Karpas-422 (cell line): ENCODE results near the gene INTS6. TPM values are rescaled to one million over a fixed set of nuclear protein-coding genes. Genes with fewer than 3 reads are reported as not detected.

ENCODE experiments used
- DNase-seq: peaks from one replicate; pipeline ENCODE4 v3.0.0-alpha.2; 2015
- H2AFZ ChIP-seq: fragments of 200-600 bp; sonication (generic); 2 replicates; pipeline ENCODE4 v1.6.1; 2014; ENCODE audit warnings: antibody characterized with exemption, low read length, mixed read lengths
- H3K27ac ChIP-seq: fragments of 200-600 bp; sonication (generic); 2 replicates; pipeline ENCODE4 v1.5.1; 2014; ENCODE audit warnings: mild to moderate bottlenecking, low read length, moderate library complexity
- H3K27me3 ChIP-seq: fragments of 200-600 bp; sonication (generic); 2 replicates; pipeline ENCODE4 v1.6.1; 2014; ENCODE audit warnings: low read length, mixed read lengths
- H3K36me3 ChIP-seq: fragments of 200-600 bp; sonication (generic); 2 replicates; pipeline ENCODE4 v1.6.1; 2014; ENCODE audit warnings: low read length, mixed read lengths; ENCODE audit not compliant: insufficient read depth
- H3K4me1 ChIP-seq: fragments of 200-600 bp; sonication (generic); 2 replicates; pipeline ENCODE4 v1.6.1; 2014; ENCODE audit warnings: mild to moderate bottlenecking, low read length, mixed read lengths
- H3K4me2 ChIP-seq: fragments of 200-600 bp; sonication (generic); 2 replicates; pipeline ENCODE4 v1.6.1; 2014; ENCODE audit warnings: low read length, low read depth, mild to moderate bottlenecking; ENCODE audit not compliant: poor library complexity, severe bottlenecking
- H3K4me3 ChIP-seq: fragments of 200-600 bp; sonication (generic); 2 replicates; pipeline ENCODE4 v1.5.1; 2014; ENCODE audit warnings: mild to moderate bottlenecking, antibody characterized with exemption, low read length, mixed read lengths
- H3K79me2 ChIP-seq: fragments of 200-600 bp; sonication (generic); 2 replicates; pipeline ENCODE4 v1.6.1; 2014; ENCODE audit warnings: mild to moderate bottlenecking, low read length, mixed read lengths
- H3K9ac ChIP-seq: fragments of 200-600 bp; sonication (generic); 2 replicates; pipeline ENCODE4 v1.6.0; 2014; ENCODE audit warnings: low read length
- H3K9me2 ChIP-seq: fragments of 200-600 bp; sonication (generic), shearing (Covaris generic); replicated peaks from 2 replicates; pipeline ENCODE4 v1.6.0; 2014; ENCODE audit warnings: mild to moderate bottlenecking, low read length, moderate library complexity; ENCODE audit not compliant: insufficient read depth
- H3K9me3 ChIP-seq: fragments of 300-700, 200-600 bp; sonication (generic); 2 replicates; pipeline ENCODE4 v1.6.1; 2014; ENCODE audit warnings: low read length, mixed read lengths
- H4K20me1 ChIP-seq: fragments of 200-600 bp; sonication (generic); 2 replicates; pipeline ENCODE4 v1.6.1; 2014; ENCODE audit warnings: mild to moderate bottlenecking, antibody characterized with exemption, low read length, low read depth; ENCODE audit not compliant: insufficient read depth
- total RNA-seq: library from RNA; depleted of rRNA; stranded (reverse); fragments of >200 nt; shearing (Covaris generic); gene quantifications from 2 replicates; pipeline ENCODE4 v1.2.3, GENCODE V29; 2014; ENCODE audit warnings: low replicate concordance

Gene INTS6
- total RNA-seq, 1 experiment from 2014 or later: 86.2 TPM

DNA sequence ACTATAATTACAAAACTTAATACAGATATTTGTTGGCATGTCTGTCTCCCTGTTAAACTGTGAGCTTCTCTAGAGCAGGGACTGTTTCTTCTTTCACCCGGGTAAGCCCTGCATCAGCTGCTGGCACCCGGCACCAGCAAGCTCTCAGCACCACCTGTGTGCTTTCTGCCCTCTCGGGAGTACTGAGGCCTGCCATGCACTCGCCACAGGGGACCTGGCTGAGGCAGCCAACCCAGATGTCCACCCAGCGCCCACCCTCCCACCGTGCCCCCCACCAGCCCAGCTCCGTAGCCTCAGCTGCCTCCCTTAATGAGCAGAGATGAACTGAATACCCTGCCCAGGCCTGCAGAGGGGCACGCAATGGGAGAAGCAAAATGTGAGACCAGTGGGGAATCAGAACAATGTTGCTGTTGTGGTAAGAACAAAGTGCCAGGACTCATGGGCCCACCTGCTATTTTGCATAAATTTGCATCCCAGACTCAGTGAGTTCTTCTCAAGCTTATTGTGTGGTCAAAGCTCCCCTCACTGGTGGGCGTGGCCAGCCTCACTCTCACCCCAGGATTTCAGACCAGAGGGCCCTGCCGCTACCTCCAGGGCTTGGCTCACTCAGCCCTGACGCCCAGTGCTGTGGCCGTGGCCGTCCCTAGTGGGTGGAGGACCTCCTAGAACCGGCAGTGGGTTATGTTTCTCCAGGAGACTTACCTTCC, 128.0 kb downstream of the INTS6 start:
- Histone ChIP-seq H3K36me3 (no peaks in the 10 kb centered on the region), H3K9me3 (no peaks in the 10 kb centered on the region), H3K4me1 (peaks cover 58% of the 10 kb centered on the region), H3K9me2 (no peaks in the 10 kb centered on the region), H3K4me3 (peak overlapping the region; percentile 55), H3K27me3 (no peaks in the 10 kb centered on the region), H3K4me2 (peak overlapping the region; percentile 77), H3K9ac (peak overlapping the region; percentile 70), H3K79me2 (no peaks in the 10 kb centered on the region), H4K20me1 (no peaks in the 10 kb centered on the region), H3K27ac (peak overlapping the region; percentile 96), H2AFZ (no peak overlapping the region; the same call in 1 of the 2 replicates)
- peak; percentile 83 for DNase-seq

DNA sequence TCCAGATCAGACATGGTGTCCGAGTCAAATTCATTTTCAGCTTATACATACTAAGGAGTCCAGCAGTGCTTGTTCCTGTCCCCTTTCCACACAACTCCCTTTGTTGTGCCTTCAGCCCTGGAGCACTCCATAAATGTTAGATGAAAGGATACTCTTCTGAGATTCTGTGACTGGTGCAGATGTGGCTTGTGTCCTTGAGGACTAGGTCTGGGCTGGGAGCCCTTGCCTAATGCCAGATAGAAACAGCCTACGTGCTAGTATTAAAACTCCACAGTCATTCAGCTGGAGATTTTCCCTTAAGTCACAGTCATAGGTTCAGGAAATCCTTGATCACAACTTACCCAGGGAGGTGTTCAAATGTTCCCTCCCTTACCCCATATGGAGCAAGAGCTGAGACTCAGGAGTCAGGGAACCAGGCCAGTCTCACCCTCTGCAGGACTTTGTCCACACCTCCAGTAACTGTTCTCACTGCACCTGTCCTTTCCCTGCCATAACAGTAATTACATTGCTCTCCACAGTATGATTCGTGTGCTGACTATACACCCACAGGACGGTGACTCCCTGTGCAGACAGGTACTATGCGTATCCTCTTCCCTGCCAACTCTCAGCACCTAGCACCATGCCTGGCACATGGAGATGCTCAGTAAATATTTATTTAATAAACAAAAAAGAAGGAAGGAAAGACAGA, 128.9 kb downstream of the INTS6 start:
- Histone ChIP-seq H3K4me2 (peak overlapping the region; percentile 77), H3K27me3 (no peaks in the 10 kb centered on the region), H3K36me3 (no peaks in the 10 kb centered on the region; the same call in 1 of the 2 replicates), H3K4me1 (peaks cover 58% of the 10 kb centered on the region), H4K20me1 (no peaks in the 10 kb centered on the region), H3K27ac (peak overlapping the region; percentile 96), H3K79me2 (no peaks in the 10 kb centered on the region), H3K9ac (peak overlapping the region; percentile 70), H3K9me3 (no peaks in the 10 kb centered on the region), H2AFZ (no peak overlapping the region), H3K9me2 (no peaks in the 10 kb centered on the region), H3K4me3 (peak overlapping the region; percentile 55)
- no peak for DNase-seq

DNA sequence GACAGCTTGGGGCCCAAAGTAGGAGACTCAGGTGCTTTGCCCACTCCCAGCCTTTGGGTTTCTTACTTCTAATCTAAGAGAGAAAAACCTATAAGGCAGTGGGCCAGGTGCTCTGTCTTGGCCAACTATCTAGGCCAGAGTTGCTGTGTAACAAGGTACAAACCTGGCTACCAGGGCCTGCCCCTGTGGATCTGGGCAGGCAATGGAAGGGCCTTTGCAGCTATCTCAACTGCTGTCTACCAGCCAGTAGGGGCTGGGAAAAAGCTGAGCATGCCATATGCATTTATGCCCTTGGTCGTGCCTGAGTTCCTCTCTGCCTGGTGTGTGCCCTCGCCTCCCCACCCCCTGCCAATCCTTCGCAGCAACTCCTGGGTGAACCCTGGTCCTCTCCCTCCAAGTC, 130.0 kb downstream of the INTS6 start:
- H3K4me1 ChIP-seq: peaks cover 69% of the 10 kb centered on the region
- peak overlapping the region; percentile 77 for H3K4me2 ChIP-seq
- H3K9me3 ChIP-seq: no peaks in the 10 kb centered on the region
- no peaks in the 10 kb centered on the region; the same call in 1 of the 2 replicates for H3K36me3 ChIP-seq
- H2AFZ ChIP-seq: no peak overlapping the region
- H3K9ac ChIP-seq: peak overlapping the region; percentile 70
- H3K79me2 ChIP-seq: no peaks in the 10 kb centered on the region
- H3K27ac ChIP-seq: peak overlapping the region; percentile 96; the same call in 1 of the 2 replicates
- H3K9me2 ChIP-seq: no peaks in the 10 kb centered on the region
- H3K4me3 ChIP-seq: peak overlapping the region; percentile 55; the same call in 1 of the 2 replicates
- H4K20me1 ChIP-seq: no peaks in the 10 kb centered on the region
- no peak for DNase-seq
- no peaks in the 10 kb centered on the region for H3K27me3 ChIP-seq

DNA sequence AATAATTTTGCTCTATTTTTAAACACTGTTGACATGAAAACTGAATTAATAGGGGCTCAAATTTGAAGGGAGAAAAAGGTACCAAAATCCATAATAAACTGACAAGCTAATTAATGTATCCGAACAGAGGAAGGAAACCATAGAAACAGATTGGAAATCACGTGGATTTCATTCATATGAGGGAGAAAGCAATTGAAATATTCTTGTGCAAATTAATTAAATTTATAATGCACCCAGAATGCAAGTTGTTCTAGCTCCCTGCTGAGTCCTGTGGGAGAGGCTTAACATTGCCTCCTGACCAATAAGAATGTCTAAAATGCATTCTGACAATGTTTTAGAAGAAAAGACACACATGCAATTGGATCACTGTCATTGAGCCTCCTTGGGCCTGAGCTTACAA, 131.0 kb downstream of the INTS6 start:
- peak overlapping the region; percentile 30; the same call in 1 of the 2 replicates for H3K27ac ChIP-seq
- no peaks in the 10 kb centered on the region for H3K9me3 ChIP-seq
- H3K79me2 ChIP-seq: no peaks in the 10 kb centered on the region
- H3K9me2 ChIP-seq: no peaks in the 10 kb centered on the region
- no peak overlapping the region for H3K9ac ChIP-seq
- no peak overlapping the region for H3K4me2 ChIP-seq
- H3K27me3 ChIP-seq: no peaks in the 10 kb centered on the region
- no peaks in the 10 kb centered on the region; the same call in 1 of the 2 replicates for H3K36me3 ChIP-seq
- no peak for DNase-seq
- H3K4me3 ChIP-seq: no peak overlapping the region
- peaks cover 75% of the 10 kb centered on the region for H3K4me1 ChIP-seq
- H4K20me1 ChIP-seq: no peaks in the 10 kb centered on the region
- no peak overlapping the region for H2AFZ ChIP-seq

DNA sequence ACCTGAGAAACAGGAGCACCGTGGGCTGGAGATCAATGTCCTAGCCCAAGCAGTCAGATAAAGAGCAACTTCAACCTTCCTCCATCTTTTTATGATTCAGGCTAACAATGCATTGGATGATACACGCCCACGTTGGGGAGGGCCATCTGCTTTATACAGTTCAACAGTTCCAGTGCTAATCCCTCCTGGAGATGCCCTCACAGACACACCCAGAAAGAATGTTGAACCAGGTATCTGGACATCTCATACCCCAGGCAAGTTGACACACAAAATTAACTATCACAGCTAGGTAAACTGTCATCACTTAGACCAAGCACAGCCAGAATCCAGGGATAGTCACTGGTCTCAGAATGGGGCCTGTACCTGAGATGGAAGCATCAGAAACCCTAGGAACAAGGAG, 134.0 kb downstream of the INTS6 start:
- no peaks in the 10 kb centered on the region for H3K9me3 ChIP-seq
- DNase-seq: no peak
- H3K4me1 ChIP-seq: peaks cover 69% of the 10 kb centered on the region
- no peak overlapping the region for H3K4me3 ChIP-seq
- no peak overlapping the region for H3K27ac ChIP-seq
- H3K9ac ChIP-seq: no peak overlapping the region
- H4K20me1 ChIP-seq: no peaks in the 10 kb centered on the region
- no peaks in the 10 kb centered on the region for H3K27me3 ChIP-seq
- no peak overlapping the region for H2AFZ ChIP-seq
- H3K79me2 ChIP-seq: no peaks in the 10 kb centered on the region
- H3K4me2 ChIP-seq: no peak overlapping the region
- no peaks in the 10 kb centered on the region; the same call in 1 of the 2 replicates for H3K36me3 ChIP-seq
- no peaks in the 10 kb centered on the region for H3K9me2 ChIP-seq

DNA sequence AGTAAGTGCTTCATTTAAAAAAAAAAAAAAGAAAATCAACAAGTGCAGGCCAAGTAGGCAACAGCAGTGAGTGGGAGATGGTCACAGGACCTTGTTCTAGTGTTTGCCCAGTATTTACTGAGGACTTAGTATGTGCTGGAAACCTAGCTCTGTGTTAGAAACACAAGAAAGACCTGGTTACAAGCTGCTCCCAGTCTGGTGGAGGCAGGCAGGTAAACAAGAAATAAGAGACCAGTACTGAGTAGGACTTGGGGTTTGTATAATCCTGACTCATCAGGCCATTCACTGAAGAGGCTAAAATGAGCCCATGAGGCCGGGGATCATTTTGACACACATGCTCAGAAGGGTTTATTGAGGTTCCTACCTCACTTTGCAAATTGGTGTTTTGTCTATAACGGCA, 134.8 kb downstream of the INTS6 start:
- no peak overlapping the region for H3K4me3 ChIP-seq

DNA sequence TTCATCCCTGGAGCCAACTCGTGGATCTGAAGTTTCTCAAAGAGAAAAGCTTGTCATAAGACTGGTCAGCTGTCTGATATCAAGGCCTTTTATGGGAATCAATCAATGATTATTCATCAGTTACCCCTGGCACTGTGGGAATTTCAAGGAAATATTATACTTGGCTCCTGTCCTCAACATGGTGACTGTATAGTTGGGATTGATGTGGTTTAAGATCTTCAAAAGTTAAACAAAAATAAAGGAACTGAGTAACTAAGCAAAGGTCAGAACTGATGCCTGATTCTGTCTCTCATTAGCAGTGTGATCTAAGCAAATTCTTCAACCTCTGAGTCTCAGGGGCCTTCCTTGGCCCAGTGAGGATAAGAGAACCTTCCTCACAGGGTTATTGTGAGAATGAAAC, 135.6 kb downstream of the INTS6 start:
- Histone ChIP-seq H3K36me3 (no peaks in the 10 kb centered on the region; the same call in 1 of the 2 replicates), H3K79me2 (no peaks in the 10 kb centered on the region), H4K20me1 (no peaks in the 10 kb centered on the region), H2AFZ (no peak overlapping the region), H3K9me3 (no peaks in the 10 kb centered on the region), H3K27me3 (no peaks in the 10 kb centered on the region), H3K27ac (peak overlapping the region; percentile 74), H3K9me2 (no peaks in the 10 kb centered on the region), H3K4me1 (peaks cover 60% of the 10 kb centered on the region), H3K4me3 (no peak overlapping the region), H3K9ac (peak overlapping the region; percentile 5; the same call in 1 of the 2 replicates), H3K4me2 (peak overlapping the region; percentile 24)
- DNase-seq: peak; percentile 62

More for the DNA sequence above, 134.8 kb downstream of the INTS6 start:
- peak overlapping the region; percentile 24 for H3K4me2 ChIP-seq
- H3K36me3 ChIP-seq: no peaks in the 10 kb centered on the region; the same call in 1 of the 2 replicates
- no peaks in the 10 kb centered on the region for H3K79me2 ChIP-seq
- H2AFZ ChIP-seq: no peak overlapping the region
- no peaks in the 10 kb centered on the region for H3K9me2 ChIP-seq
- H4K20me1 ChIP-seq: no peaks in the 10 kb centered on the region
- H3K4me1 ChIP-seq: peaks cover 68% of the 10 kb centered on the region
- no peak for DNase-seq
- peak overlapping the region; percentile 74 for H3K27ac ChIP-seq
- no peak overlapping the region for H3K9ac ChIP-seq
- no peaks in the 10 kb centered on the region for H3K9me3 ChIP-seq
- H3K27me3 ChIP-seq: no peaks in the 10 kb centered on the region

DNA sequence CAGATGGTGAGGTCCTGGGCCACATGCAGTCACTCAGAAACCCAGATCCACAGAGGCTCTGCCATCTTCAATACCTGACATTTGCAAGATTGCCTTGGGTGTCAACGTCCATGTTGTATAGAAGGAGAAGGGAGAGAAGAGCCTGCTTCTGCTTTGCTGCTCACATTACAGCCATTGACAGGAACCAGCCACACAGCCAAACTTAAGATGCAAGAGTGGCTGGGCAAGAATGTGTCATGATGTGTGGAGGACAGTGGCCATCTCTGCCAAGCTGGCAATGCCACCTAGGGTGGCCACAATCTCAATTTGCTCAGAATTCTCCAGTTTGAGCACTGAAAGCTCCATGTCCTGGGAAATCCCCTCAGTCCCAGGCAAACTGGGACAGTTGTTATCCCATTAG, 139.2 kb downstream of the INTS6 start:
- Histone ChIP-seq H4K20me1 (no peaks in the 10 kb centered on the region), H3K4me3 (no peak overlapping the region), H3K27ac (no peak overlapping the region), H3K9ac (no peak overlapping the region), H3K36me3 (no peaks in the 10 kb centered on the region), H2AFZ (no peak overlapping the region), H3K9me2 (no peaks in the 10 kb centered on the region), H3K4me1 (peaks cover 61% of the 10 kb centered on the region), H3K27me3 (no peaks in the 10 kb centered on the region), H3K4me2 (no peak overlapping the region), H3K9me3 (no peaks in the 10 kb centered on the region), H3K79me2 (no peaks in the 10 kb centered on the region)
- DNase-seq: no peak
